Mucosa of rectum (tissue), 2 donors: ENCODE data around the gene SLC25A42.
"Not testable (repeated sequence)": the region's sequence is repeated elsewhere in the genome, so short reads cannot be mapped to it uniquely, and the experiment has no call there.

Experiments
- H3K27ac ChIP-seq, 2 donors: one replicate each; pipeline ENCODE4 v1.7.0; 2013; ENCODE audit warnings: inconsistent platforms in 2 of 2, low read depth in 2 of 2, low read length in 2 of 2
- H3K27me3 ChIP-seq, 2 donors: one replicate each; pipeline ENCODE4 v1.7.0; 2013; ENCODE audit warnings: low read length in 2 of 2; ENCODE audit not compliant: control insufficient read depth in 2 of 2, insufficient read depth in 2 of 2
- H3K36me3 ChIP-seq, 2 donors: one replicate each; pipeline ENCODE4 v1.7.0; 2013; ENCODE audit warnings: low read length in 2 of 2; ENCODE audit not compliant: control insufficient read depth in 2 of 2, insufficient read depth in 2 of 2
- H3K4me1 ChIP-seq, 2 donors: one replicate each; pipeline ENCODE4 v1.7.0; 2013; ENCODE audit warnings: low read length in 2 of 2, mild to moderate bottlenecking in 1 of 2; ENCODE audit not compliant: control insufficient read depth in 2 of 2, insufficient read depth in 2 of 2
- H3K4me3 ChIP-seq, 2 donors: one replicate each; pipeline ENCODE4 v1.7.0; 2013; ENCODE audit warnings: low read length in 2 of 2
- H3K9ac ChIP-seq, 2 donors: one replicate each; pipeline ENCODE4 v1.7.0; 2013; ENCODE audit warnings: low read length in 2 of 2, low read depth in 1 of 2, mild to moderate bottlenecking in 1 of 2
- H3K9me3 ChIP-seq, 2 donors: one replicate each; pipeline ENCODE4 v1.7.0; 2013; ENCODE audit warnings: low read length in 2 of 2; ENCODE audit not compliant: control insufficient read depth in 2 of 2
- donor health status: healthy.
- donor health status: Normal muscosa, but diverticular disease.

The SLC25A42 gene

GRCh38 chr19:19102566-19102965 lies 38.8 kb downstream of the SLC25A42 start:
- H3K36me3 ChIP-seq, H3K4me3 ChIP-seq: not testable (repeated sequence)

GRCh38 chr19:19103167-19103566 lies 39.4 kb downstream of the SLC25A42 start:
- Histone ChIP-seq H3K36me3 (peaks cover 0 to 9% of the 10 kb centered on the region in 2 donors), H3K9me3 (no peaks in the 10 kb centered on the region), H3K9ac (no peak overlapping the region), H3K27me3 (no peaks in the 10 kb centered on the region), H3K27ac (no peak overlapping the region), H3K4me3 (no peak overlapping the region), H3K4me1 (peaks cover 4 to 7% of the 10 kb centered on the region in 2 donors)

More at GRCh38 chr19:19102566-19102965, 38.8 kb downstream of the SLC25A42 start:
- H3K27ac ChIP-seq, H3K27me3 ChIP-seq, H3K4me1 ChIP-seq, H3K9me3 ChIP-seq, H3K9ac ChIP-seq: not testable (repeated sequence)

GRCh38 chr19:19105365-19106055 lies 41.7 kb downstream of the SLC25A42 start:
- H3K27ac ChIP-seq: peak overlapping the region in 1 of 2 donors; percentile 9
- peak overlapping the region in 1 of 2 donors; percentile 19 for H3K9ac ChIP-seq

GRCh38 chr19:19106056-19106551 lies 42.3 kb downstream of the SLC25A42 start:
- Histone ChIP-seq H3K36me3 (peaks cover 0 to 2% of the 10 kb centered on the region in 2 donors), H3K9me3 (no peaks in the 10 kb centered on the region), H3K4me3 (peak overlapping the region; percentile 58 to 67), H3K27me3 (no peaks in the 10 kb centered on the region), H3K4me1 (peaks cover 4 to 11% of the 10 kb centered on the region in 2 donors), H3K27ac (peak overlapping the region in 1 of 2 donors; percentile 4), H3K9ac (peak overlapping the region in 1 of 2 donors; percentile 19)

More at GRCh38 chr19:19105365-19106055, 41.7 kb downstream of the SLC25A42 start:
- peaks cover 4 to 9% of the 10 kb centered on the region in 2 donors for H3K4me1 ChIP-seq
- H3K9me3 ChIP-seq: no peaks in the 10 kb centered on the region
- H3K36me3 ChIP-seq: peaks cover 0 to 2% of the 10 kb centered on the region in 2 donors
- H3K4me3 ChIP-seq: peak overlapping the region; percentile 58 to 67
- no peaks in the 10 kb centered on the region for H3K27me3 ChIP-seq

- not testable (repeated sequence) for H3K36me3 ChIP-seq, H3K27ac ChIP-seq, H3K9me3 ChIP-seq, H3K4me3 ChIP-seq, H3K27me3 ChIP-seq, H3K9ac ChIP-seq
- peaks cover 4 to 11% of the 10 kb centered on the region in 2 donors for H3K4me1 ChIP-seq
Observed at GRCh38 chr19:19106938-19107337, 43.1 kb downstream of the SLC25A42 start.

GRCh38 chr19:19107654-19108053 lies 43.9 kb downstream of the SLC25A42 start:
- Histone ChIP-seq H3K27ac (no peak overlapping the region), H3K9me3 (no peaks in the 10 kb centered on the region), H3K4me1 (peaks cover 4 to 11% of the 10 kb centered on the region in 2 donors)

GRCh38 chr19:19109601-19110000 lies 45.8 kb downstream of the SLC25A42 start:
- no peaks in the 10 kb centered on the region for H3K27me3 ChIP-seq
- H3K4me1 ChIP-seq: peaks cover 4 to 11% of the 10 kb centered on the region in 2 donors
- no peak overlapping the region for H3K27ac ChIP-seq
- peaks cover 0 to 2% of the 10 kb centered on the region in 2 donors for H3K36me3 ChIP-seq
- no peaks in the 10 kb centered on the region for H3K9me3 ChIP-seq
- H3K4me3 ChIP-seq: no peak overlapping the region
- no peak overlapping the region for H3K9ac ChIP-seq

More at GRCh38 chr19:19107654-19108053, 43.9 kb downstream of the SLC25A42 start:
- H3K27me3 ChIP-seq: no peaks in the 10 kb centered on the region
- H3K9ac ChIP-seq: no peak overlapping the region
- H3K4me3 ChIP-seq: no peak overlapping the region
- H3K36me3 ChIP-seq: peaks cover 0 to 2% of the 10 kb centered on the region in 2 donors

GRCh38 chr19:19110410-19111135 lies 46.8 kb downstream of the SLC25A42 start:
- H3K4me3 ChIP-seq: no peak overlapping the region
- peaks cover 0 to 9% of the 10 kb centered on the region in 2 donors for H3K4me1 ChIP-seq
- H3K36me3 ChIP-seq: peaks cover 0 to 2% of the 10 kb centered on the region in 2 donors
- H3K9ac ChIP-seq: no peak overlapping the region
- no peak overlapping the region for H3K27ac ChIP-seq
- H3K9me3 ChIP-seq: no peaks in the 10 kb centered on the region
- H3K27me3 ChIP-seq: no peaks in the 10 kb centered on the region

- Histone ChIP-seq H3K27ac (no peak overlapping the region), H3K27me3 (no peaks in the 10 kb centered on the region), H3K4me3 (no peak overlapping the region), H3K36me3 (peaks cover 0 to 2% of the 10 kb centered on the region in 2 donors), H3K9me3 (no peaks in the 10 kb centered on the region), H3K9ac (no peak overlapping the region), H3K4me1 (peaks cover 0 to 5% of the 10 kb centered on the region in 2 donors)
Observed at GRCh38 chr19:19111136-19111835, 47.5 kb downstream of the SLC25A42 start.
